GM23338 (cell line): ENCODE measurements around the gene C2orf72. TPM values are rescaled to one million over a fixed set of nuclear protein-coding genes. Genes with fewer than 3 reads are reported as not detected.

Experiments
- ATAC-seq: fragments of 200-7000 bp; cut with Tn5 transposase; 3 replicates; pipeline ENCODE4 v1.9.1; 2020
- DNase-seq: peaks from one replicate; pipeline ENCODE4 v3.0.0-alpha.2; 2015; ENCODE audit warnings: low spot score
- H2AFZ ChIP-seq: fragments of 200-600 bp; sonication (generic); 2 replicates; pipeline ENCODE4 v1.8.0; 2016; ENCODE audit warnings: antibody characterized with exemption, mild to moderate bottlenecking, moderate library complexity
- H3F3A ChIP-seq: fragments of 200-600 bp; sonication (generic); replicated peaks from 2 replicates; pipeline ENCODE4 v1.8.0; 2017; ENCODE audit warnings: antibody characterized with exemption, mixed run types, low read depth
- H3K27ac ChIP-seq: fragments of 200-600 bp; sonication (generic); 2 replicates; pipeline ENCODE4 v1.6.1; 2016; ENCODE audit warnings: low read depth
- H3K27me3 ChIP-seq: fragments of 200-600 bp; sonication (generic); 2 replicates; pipeline ENCODE4 v1.8.0; 2016; ENCODE audit warnings: mild to moderate bottlenecking, mixed run types, moderate library complexity; ENCODE audit not compliant: insufficient read depth
- H3K36me3 ChIP-seq: fragments of 200-600 bp; sonication (generic); 2 replicates; pipeline ENCODE4 v1.8.0; 2016; ENCODE audit warnings: mild to moderate bottlenecking; ENCODE audit not compliant: insufficient read depth
- H3K4me1 ChIP-seq: fragments of 200-600 bp; sonication (generic); 2 replicates; pipeline ENCODE4 v1.8.0; 2016; ENCODE audit warnings: mild to moderate bottlenecking, moderate library complexity; ENCODE audit not compliant: insufficient read depth
- H3K4me2 ChIP-seq: fragments of 200-600 bp; sonication (generic); 2 replicates; pipeline ENCODE4 v1.7.1; 2017; ENCODE audit warnings: mixed run types
- H3K4me3 ChIP-seq: fragments of 200-600 bp; sonication (generic); 2 replicates; pipeline ENCODE4 v1.6.1; 2016; ENCODE audit warnings: mixed run types
- H3K79me2 ChIP-seq: fragments of 200-600 bp; sonication (generic); replicated peaks from 2 replicates; pipeline ENCODE4 v1.8.0; 2017; ENCODE audit warnings: mild to moderate bottlenecking; ENCODE audit not compliant: insufficient read depth
- H3K9me2 ChIP-seq: fragments of 200-600 bp; sonication (generic); 2 replicates; pipeline ENCODE4 v1.8.0; 2017; ENCODE audit not compliant: insufficient read depth
- H4K20me1 ChIP-seq: fragments of 200-600 bp; sonication (generic); replicated peaks from 2 replicates; pipeline ENCODE4 v1.8.0; 2017; ENCODE audit warnings: mild to moderate bottlenecking; ENCODE audit not compliant: insufficient read depth
- H3K27ac Mint-ChIP-seq: 2 replicates; pipeline ENCODE4 v1.8.0; 2020; ENCODE audit warnings: inconsistent platforms, mild to moderate bottlenecking, moderate library complexity, mixed read lengths
- H3K27me3 Mint-ChIP-seq: 3 replicates; pipeline ENCODE4 v1.8.0; 2022; ENCODE audit warnings: low read depth, mild to moderate bottlenecking, moderate library complexity, mixed read lengths, inconsistent platforms; ENCODE audit not compliant: insufficient read depth, poor library complexity
- H3K36me3 Mint-ChIP-seq: 3 replicates; pipeline ENCODE4 v1.8.0; 2021; ENCODE audit warnings: low read depth, mild to moderate bottlenecking, inconsistent platforms, moderate library complexity, mixed read lengths
- H3K4me1 Mint-ChIP-seq: 3 replicates; pipeline ENCODE4 v1.8.0; 2020; ENCODE audit warnings: mild to moderate bottlenecking, inconsistent platforms, mixed read lengths
- H3K4me3 Mint-ChIP-seq: 3 replicates; pipeline ENCODE4 v1.8.0; 2021; ENCODE audit warnings: moderate library complexity, mild to moderate bottlenecking, inconsistent platforms, mixed read lengths
- H3K9me3 Mint-ChIP-seq: 3 replicates; pipeline ENCODE4 v1.8.0; 2020; ENCODE audit warnings: moderate library complexity, mild to moderate bottlenecking, inconsistent platforms, mixed read lengths
- CREB1 ChIP-seq: fragments of 250-450 bp; sonication (Bioruptor Pico); IDR thresholded peaks from 2 replicates; pipeline ENCODE4 v1.5.0; 2020; ENCODE audit warnings: low read depth, mild to moderate bottlenecking, moderate library complexity
- EZH2 ChIP-seq: fragments of 200-600 bp; sonication (generic); IDR thresholded peaks from one replicate; pipeline ENCODE4 v1.8.0; 2017; ENCODE audit warnings: antibody characterized with exemption, mild to moderate bottlenecking, low read depth; ENCODE audit not compliant: unreplicated experiment
- EZH2phosphoT487 ChIP-seq: fragments of 200-600 bp; sonication (generic); IDR thresholded peaks from one replicate; pipeline ENCODE4 v1.8.1; 2018; ENCODE audit warnings: antibody characterized with exemption; ENCODE audit not compliant: unreplicated experiment
- JUNB ChIP-seq: IDR thresholded peaks from one replicate; pipeline ENCODE4 v1.6.1; 2016; ENCODE audit warnings: antibody characterized with exemption; ENCODE audit not compliant: unreplicated experiment
- NANOG ChIP-seq: IDR thresholded peaks from 2 replicates; pipeline ENCODE4 v1.6.1; 2016; ENCODE audit warnings: antibody characterized with exemption, borderline replicate concordance
- POLR2AphosphoS5 ChIP-seq: IDR thresholded peaks from 2 replicates; pipeline ENCODE4 v1.6.1; 2016; ENCODE audit warnings: antibody characterized with exemption, low read depth
- STAT1 ChIP-seq: IDR thresholded peaks from one replicate; pipeline ENCODE4 v1.6.1; 2016; ENCODE audit warnings: antibody characterized with exemption; ENCODE audit not compliant: unreplicated experiment
- ZNF114 ChIP-seq: fragments of 250-450 bp; sonication (Bioruptor Pico); IDR thresholded peaks from 2 replicates; pipeline ENCODE4 v1.5.0; 2020; ENCODE audit warnings: mild to moderate bottlenecking, moderate library complexity
- ZNF331 ChIP-seq: fragments of 250-450 bp; sonication (Bioruptor Pico); IDR thresholded peaks from 2 replicates; pipeline ENCODE4 v1.5.0; 2020; ENCODE audit warnings: low read depth, mild to moderate bottlenecking, moderate library complexity
- polyA plus RNA-seq: library from polyadenylated mRNA; unstranded; fragments of >200 nt; fragmentation: Nextera tagmentation; extraction: Ambion mirVana; gene quantifications from 2 replicates; pipeline ENCODE4 v1.2.1, GENCODE V29; 2016
- total RNA-seq: library from RNA; depleted of rRNA; stranded (reverse); fragments of >200 nt; shearing (Covaris generic); gene quantifications from 2 replicates; pipeline ENCODE4 v1.2.3, GENCODE V29; 2014
- TF ChIP-seq, protein P1 (sequence below): IDR thresholded peaks from one replicate; pipeline ENCODE4 v1.6.1; 2018; ENCODE audit warnings: antibody characterized with exemption; ENCODE audit not compliant: unreplicated experiment
- TF ChIP-seq, protein P2 (sequence below), 2 experiments: fragments of 200-600 bp in 1 of 2; sonication (generic) in 1 of 2; conservative IDR thresholded peaks; 2 replicates each; pipeline versions ENCODE4 v1.5.1 to v1.6.1; 2016 to 2017; ENCODE audit warnings: antibody characterized with exemption in 2 of 2, low read depth in 2 of 2, mild to moderate bottlenecking in 2 of 2, moderate library complexity in 1 of 2
- TF ChIP-seq, protein P3 (sequence below): IDR thresholded peaks from 2 replicates; pipeline ENCODE4 v1.6.1; 2016; ENCODE audit warnings: antibody characterized with exemption
- TF ChIP-seq, protein P4 (sequence below): fragments of 250-450 bp; sonication (Bioruptor Pico); IDR thresholded peaks from 2 replicates; pipeline ENCODE4 v1.5.0; 2020; ENCODE audit warnings: mild to moderate bottlenecking, moderate library complexity

C2orf72 gene
- total and polyA plus RNA-seq, 2 experiments from 2014 or later: 0.37 to 1.4 TPM

DNA sequence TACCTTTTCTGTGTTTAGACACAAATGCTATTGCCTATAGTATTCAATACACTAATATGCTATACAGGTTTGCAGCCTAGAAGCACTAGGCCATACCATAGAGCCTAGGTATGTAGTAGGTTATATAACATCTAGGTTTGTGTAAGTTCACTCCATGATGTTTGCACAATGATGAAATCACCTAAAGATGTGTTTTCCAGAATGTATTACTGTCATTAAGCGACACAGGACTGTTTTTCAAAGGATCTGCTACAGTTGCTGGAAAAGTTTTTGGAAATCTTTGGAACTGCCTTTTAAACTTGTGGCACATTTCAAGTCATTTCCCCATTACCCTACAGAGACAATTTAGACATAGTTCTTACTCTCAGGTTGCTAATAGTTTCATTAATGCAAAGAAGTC, 28.6 kb downstream of the C2orf72 start:
- peaks cover 20% of the 10 kb centered on the region for H4K20me1 ChIP-seq
- H2AFZ ChIP-seq: no peak overlapping the region
- Mint-ChIP-seq H3K4me3 (no peak overlapping the region), H3K9me3 (no peaks in the 10 kb centered on the region), H3K36me3 (peaks cover 82% of the 10 kb centered on the region), H3K27ac (no peak overlapping the region), H3K27me3 (no peaks in the 10 kb centered on the region), H3K4me1 (no peaks in the 10 kb centered on the region)
- H3K9me2 ChIP-seq: no peaks in the 10 kb centered on the region
- no peak overlapping the region for H3K4me3 ChIP-seq
- no peak for ATAC-seq
- H3K79me2 ChIP-seq: peaks cover 38% of the 10 kb centered on the region
- no peaks in the 10 kb centered on the region for H3K4me1 ChIP-seq
- no peaks in the 10 kb centered on the region for H3F3A ChIP-seq
- H3K36me3 ChIP-seq: peaks cover 76% of the 10 kb centered on the region
- H3K27me3 ChIP-seq: no peaks in the 10 kb centered on the region
- no peak overlapping the region for H3K4me2 ChIP-seq
- no peak overlapping the region for H3K27ac ChIP-seq
- no peak for DNase-seq
- TF ChIP-seq EZH2 (no peak), NANOG (no peak), CREB1 (CRISPR knock-in tag) (no peak), JUNB (no peak), ZNF114 (no peak), EZH2phosphoT487 (no peak), POLR2AphosphoS5 (no peak), ZNF331 (no peak), STAT1 (no peak)
- TF ChIP-seq, protein P1, sequence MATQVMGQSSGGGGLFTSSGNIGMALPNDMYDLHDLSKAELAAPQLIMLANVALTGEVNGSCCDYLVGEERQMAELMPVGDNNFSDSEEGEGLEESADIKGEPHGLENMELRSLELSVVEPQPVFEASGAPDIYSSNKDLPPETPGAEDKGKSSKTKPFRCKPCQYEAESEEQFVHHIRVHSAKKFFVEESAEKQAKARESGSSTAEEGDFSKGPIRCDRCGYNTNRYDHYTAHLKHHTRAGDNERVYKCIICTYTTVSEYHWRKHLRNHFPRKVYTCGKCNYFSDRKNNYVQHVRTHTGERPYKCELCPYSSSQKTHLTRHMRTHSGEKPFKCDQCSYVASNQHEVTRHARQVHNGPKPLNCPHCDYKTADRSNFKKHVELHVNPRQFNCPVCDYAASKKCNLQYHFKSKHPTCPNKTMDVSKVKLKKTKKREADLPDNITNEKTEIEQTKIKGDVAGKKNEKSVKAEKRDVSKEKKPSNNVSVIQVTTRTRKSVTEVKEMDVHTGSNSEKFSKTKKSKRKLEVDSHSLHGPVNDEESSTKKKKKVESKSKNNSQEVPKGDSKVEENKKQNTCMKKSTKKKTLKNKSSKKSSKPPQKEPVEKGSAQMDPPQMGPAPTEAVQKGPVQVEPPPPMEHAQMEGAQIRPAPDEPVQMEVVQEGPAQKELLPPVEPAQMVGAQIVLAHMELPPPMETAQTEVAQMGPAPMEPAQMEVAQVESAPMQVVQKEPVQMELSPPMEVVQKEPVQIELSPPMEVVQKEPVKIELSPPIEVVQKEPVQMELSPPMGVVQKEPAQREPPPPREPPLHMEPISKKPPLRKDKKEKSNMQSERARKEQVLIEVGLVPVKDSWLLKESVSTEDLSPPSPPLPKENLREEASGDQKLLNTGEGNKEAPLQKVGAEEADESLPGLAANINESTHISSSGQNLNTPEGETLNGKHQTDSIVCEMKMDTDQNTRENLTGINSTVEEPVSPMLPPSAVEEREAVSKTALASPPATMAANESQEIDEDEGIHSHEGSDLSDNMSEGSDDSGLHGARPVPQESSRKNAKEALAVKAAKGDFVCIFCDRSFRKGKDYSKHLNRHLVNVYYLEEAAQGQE: no peak
- TF ChIP-seq, protein P2, sequence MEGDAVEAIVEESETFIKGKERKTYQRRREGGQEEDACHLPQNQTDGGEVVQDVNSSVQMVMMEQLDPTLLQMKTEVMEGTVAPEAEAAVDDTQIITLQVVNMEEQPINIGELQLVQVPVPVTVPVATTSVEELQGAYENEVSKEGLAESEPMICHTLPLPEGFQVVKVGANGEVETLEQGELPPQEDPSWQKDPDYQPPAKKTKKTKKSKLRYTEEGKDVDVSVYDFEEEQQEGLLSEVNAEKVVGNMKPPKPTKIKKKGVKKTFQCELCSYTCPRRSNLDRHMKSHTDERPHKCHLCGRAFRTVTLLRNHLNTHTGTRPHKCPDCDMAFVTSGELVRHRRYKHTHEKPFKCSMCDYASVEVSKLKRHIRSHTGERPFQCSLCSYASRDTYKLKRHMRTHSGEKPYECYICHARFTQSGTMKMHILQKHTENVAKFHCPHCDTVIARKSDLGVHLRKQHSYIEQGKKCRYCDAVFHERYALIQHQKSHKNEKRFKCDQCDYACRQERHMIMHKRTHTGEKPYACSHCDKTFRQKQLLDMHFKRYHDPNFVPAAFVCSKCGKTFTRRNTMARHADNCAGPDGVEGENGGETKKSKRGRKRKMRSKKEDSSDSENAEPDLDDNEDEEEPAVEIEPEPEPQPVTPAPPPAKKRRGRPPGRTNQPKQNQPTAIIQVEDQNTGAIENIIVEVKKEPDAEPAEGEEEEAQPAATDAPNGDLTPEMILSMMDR (conservative IDR thresholded peaks at IDR 0.05; ENCODE audit: low read depth in 2 of 2): no peak
- TF ChIP-seq, protein P3, sequence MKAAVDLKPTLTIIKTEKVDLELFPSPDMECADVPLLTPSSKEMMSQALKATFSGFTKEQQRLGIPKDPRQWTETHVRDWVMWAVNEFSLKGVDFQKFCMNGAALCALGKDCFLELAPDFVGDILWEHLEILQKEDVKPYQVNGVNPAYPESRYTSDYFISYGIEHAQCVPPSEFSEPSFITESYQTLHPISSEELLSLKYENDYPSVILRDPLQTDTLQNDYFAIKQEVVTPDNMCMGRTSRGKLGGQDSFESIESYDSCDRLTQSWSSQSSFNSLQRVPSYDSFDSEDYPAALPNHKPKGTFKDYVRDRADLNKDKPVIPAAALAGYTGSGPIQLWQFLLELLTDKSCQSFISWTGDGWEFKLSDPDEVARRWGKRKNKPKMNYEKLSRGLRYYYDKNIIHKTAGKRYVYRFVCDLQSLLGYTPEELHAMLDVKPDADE: no peak
- TF ChIP-seq, protein P4, sequence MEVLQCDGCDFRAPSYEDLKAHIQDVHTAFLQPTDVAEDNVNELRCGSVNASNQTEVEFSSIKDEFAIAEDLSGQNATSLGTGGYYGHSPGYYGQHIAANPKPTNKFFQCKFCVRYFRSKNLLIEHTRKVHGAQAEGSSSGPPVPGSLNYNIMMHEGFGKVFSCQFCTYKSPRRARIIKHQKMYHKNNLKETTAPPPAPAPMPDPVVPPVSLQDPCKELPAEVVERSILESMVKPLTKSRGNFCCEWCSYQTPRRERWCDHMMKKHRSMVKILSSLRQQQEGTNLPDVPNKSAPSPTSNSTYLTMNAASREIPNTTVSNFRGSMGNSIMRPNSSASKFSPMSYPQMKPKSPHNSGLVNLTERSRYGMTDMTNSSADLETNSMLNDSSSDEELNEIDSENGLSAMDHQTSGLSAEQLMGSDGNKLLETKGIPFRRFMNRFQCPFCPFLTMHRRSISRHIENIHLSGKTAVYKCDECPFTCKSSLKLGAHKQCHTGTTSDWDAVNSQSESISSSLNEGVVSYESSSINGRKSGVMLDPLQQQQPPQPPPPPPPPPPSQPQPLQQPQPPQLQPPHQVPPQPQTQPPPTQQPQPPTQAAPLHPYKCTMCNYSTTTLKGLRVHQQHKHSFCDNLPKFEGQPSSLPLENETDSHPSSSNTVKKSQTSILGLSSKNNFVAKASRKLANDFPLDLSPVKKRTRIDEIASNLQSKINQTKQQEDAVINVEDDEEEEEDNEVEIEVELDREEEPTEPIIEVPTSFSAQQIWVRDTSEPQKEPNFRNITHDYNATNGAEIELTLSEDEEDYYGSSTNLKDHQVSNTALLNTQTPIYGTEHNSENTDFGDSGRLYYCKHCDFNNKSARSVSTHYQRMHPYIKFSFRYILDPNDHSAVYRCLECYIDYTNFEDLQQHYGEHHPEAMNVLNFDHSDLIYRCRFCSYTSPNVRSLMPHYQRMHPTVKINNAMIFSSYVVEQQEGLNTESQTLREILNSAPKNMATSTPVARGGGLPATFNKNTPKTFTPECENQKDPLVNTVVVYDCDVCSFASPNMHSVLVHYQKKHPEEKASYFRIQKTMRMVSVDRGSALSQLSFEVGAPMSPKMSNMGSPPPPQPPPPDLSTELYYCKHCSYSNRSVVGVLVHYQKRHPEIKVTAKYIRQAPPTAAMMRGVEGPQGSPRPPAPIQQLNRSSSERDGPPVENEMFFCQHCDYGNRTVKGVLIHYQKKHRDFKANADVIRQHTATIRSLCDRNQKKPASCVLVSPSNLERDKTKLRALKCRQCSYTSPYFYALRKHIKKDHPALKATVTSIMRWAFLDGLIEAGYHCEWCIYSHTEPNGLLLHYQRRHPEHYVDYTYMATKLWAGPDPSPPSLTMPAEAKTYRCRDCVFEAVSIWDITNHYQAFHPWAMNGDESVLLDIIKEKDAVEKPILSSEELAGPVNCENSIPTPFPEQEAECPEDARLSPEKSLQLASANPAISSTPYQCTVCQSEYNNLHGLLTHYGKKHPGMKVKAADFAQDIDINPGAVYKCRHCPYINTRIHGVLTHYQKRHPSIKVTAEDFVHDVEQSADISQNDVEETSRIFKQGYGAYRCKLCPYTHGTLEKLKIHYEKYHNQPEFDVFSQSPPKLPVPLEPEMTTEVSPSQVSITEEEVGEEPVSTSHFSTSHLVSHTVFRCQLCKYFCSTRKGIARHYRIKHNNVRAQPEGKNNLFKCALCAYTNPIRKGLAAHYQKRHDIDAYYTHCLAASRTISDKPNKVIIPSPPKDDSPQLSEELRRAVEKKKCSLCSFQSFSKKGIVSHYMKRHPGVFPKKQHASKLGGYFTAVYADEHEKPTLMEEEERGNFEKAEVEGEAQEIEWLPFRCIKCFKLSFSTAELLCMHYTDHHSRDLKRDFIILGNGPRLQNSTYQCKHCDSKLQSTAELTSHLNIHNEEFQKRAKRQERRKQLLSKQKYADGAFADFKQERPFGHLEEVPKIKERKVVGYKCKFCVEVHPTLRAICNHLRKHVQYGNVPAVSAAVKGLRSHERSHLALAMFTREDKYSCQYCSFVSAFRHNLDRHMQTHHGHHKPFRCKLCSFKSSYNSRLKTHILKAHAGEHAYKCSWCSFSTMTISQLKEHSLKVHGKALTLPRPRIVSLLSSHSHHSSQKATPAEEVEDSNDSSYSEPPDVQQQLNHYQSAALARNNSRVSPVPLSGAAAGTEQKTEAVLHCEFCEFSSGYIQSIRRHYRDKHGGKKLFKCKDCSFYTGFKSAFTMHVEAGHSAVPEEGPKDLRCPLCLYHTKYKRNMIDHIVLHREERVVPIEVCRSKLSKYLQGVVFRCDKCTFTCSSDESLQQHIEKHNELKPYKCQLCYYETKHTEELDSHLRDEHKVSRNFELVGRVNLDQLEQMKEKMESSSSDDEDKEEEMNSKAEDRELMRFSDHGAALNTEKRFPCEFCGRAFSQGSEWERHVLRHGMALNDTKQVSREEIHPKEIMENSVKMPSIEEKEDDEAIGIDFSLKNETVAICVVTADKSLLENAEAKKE (CRISPR knock-in tag): no peak
